HepG2 (cell line): Measurements from ENCODE around the gene VAMP8. TPM values are rescaled to one million over a fixed set of nuclear protein-coding genes. Genes with fewer than 3 reads are reported as not detected.

ENCODE experiments used
- ARID5B ChIP-seq: IDR thresholded peaks from 2 replicates; pipeline ENCODE4 v1.4.0; 2020; ENCODE audit warnings: mild to moderate bottlenecking, missing genetic modification reagents
- ATF3 ChIP-seq: sonication (generic); formaldehyde crosslinking; IDR thresholded peaks from 2 replicates; pipeline ENCODE4 v1.4.0; 2020; ENCODE audit warnings: missing genetic modification reagents
- EZH2 ChIP-seq: conservative IDR thresholded peaks from 2 replicates; pipeline ENCODE4 v1.6.1; 2012; ENCODE audit warnings: mild to moderate bottlenecking, low read depth, low read length, moderate library complexity
- HNF1A ChIP-seq, 2 experiments: sonication (generic) in 1 of 2; formaldehyde crosslinking in 1 of 2; IDR thresholded peaks; 2 replicates each; pipeline versions ENCODE4 v1.4.0 to v1.6.1; 2016 to 2020; ENCODE audit warnings: borderline replicate concordance in 1 of 2, low read depth in 1 of 2, mild to moderate bottlenecking in 1 of 2, missing genetic modification reagents in 1 of 2
- HOXA3 ChIP-seq: sonication (generic); formaldehyde crosslinking; IDR thresholded peaks from 2 replicates; pipeline ENCODE4 v1.5.0; 2020; ENCODE audit warnings: missing genetic modification reagents
- KLF15 ChIP-seq: sonication (generic); formaldehyde crosslinking; IDR thresholded peaks from 2 replicates; pipeline ENCODE4 v1.8.1; 2023; ENCODE audit warnings: borderline replicate concordance, mild to moderate bottlenecking, inconsistent platforms, missing genetic modification reagents, mixed read lengths
- MED8 ChIP-seq: sonication (generic); formaldehyde crosslinking; IDR thresholded peaks from 2 replicates; pipeline ENCODE4 v1.8.1; 2023; ENCODE audit warnings: mild to moderate bottlenecking, missing genetic modification reagents; ENCODE audit not compliant: insufficient replicate concordance
- RAD51 ChIP-seq: fragments of 450-650 bp; IDR thresholded peaks from 2 replicates; pipeline ENCODE4 v1.6.1; 2016; ENCODE audit warnings: borderline replicate concordance
- ZNF331 ChIP-seq: sonication (generic); formaldehyde crosslinking; IDR thresholded peaks from 2 replicates; pipeline ENCODE4 v1.4.0; 2020; ENCODE audit warnings: missing genetic modification reagents
- ZSCAN5A ChIP-seq: sonication (generic); formaldehyde crosslinking; IDR thresholded peaks from 2 replicates; pipeline ENCODE4 v1.8.0; 2022; ENCODE audit warnings: mild to moderate bottlenecking, missing genetic modification reagents, borderline replicate concordance
- polyA plus RNA-seq, 8 experiments: library from polyadenylated mRNA; depleted of rRNA in 3 of 8; stranded (reverse) in 7 of 8; unstranded in 1 of 8; fragments of >200 nt; fragmentation: Illumina TruSeq in 4 of 8; extraction: Trizol in 4 of 8; gene quantifications; 2 replicates each; pipeline versions ENCODE4 v1.2.1 to v1.2.3, GENCODE V29; 2011 to 2016; ENCODE audit warnings: low read depth in 4 of 8, missing spikeins in 1 of 8, mixed read lengths in 1 of 8; ENCODE audit not compliant: insufficient read depth in 1 of 8
- total RNA-seq, 5 experiments: library from RNA; depleted of rRNA; stranded (reverse); fragments of >200 nt; fragmentation: Illumina TruSeq; extraction: Trizol; gene quantifications; 2 replicates each; pipeline ENCODE4 v1.2.3, GENCODE V29; 2016; ENCODE audit warnings: low read depth in 1 of 5

Gene VAMP8
- total and polyA plus RNA-seq, 2 of the 13 experiments (the other 11 are each of a cell fraction or from before 2014, with no cell fraction given): 83.3 to 157 TPM

- TF ChIP-seq HOXA3 (CRISPR knock-in tag) (no peak), MED8 (CRISPR knock-in tag) (peak; percentile 47), ZSCAN5A (peak; percentile 93; the same call in 1 of the 2 replicates), ATF3 (CRISPR knock-in tag) (peak; percentile 56; the same call in 1 of the 2 replicates), EZH2 (no peak), ZNF331 (CRISPR knock-in tag) (peak; percentile 40; the same call in 1 of the 2 replicates), ARID5B (peak; percentile 65), HNF1A (IDR thresholded peaks at IDR 0.05; ENCODE audit: low read depth) (no peak), HNF1A (CRISPR knock-in tag; IDR thresholded peaks at IDR 0.05; ENCODE audit: borderline replicate concordance) (peak; percentile 79; the same call in 1 of the 2 replicates), RAD51 (no peak), KLF15 (peak; percentile 39; the same call in 1 of the 2 replicates)
- TF ChIP-seq, all 625 proteins: peak for 80
Measured at GRCh38 chr2:85558160-85558559, 19.2 kb upstream of the VAMP8 start (continued).
